CD14-positive monocyte (primary cell): ENCODE results near the gene ALPK3. TPM values are rescaled to one million over a fixed set of nuclear protein-coding genes. Genes with fewer than 3 reads are reported as not detected.

Experiments used
- DNase-seq, 3 donors: peaks; one replicate each; pipeline ENCODE4 v3.0.0-alpha.2; 2011 to 2022
- H2AFZ ChIP-seq: 2 replicates; pipeline ENCODE4 v1.6.0; 2012; ENCODE audit warnings: mild to moderate bottlenecking, low read depth, low read length, inconsistent platforms; ENCODE audit not compliant: insufficient read depth, poor library complexity, severe bottlenecking
- H3K27ac ChIP-seq, 2 donors: 1 replicate in 1 of 2; 2 replicates in 1 of 2; pipeline ENCODE4 v1.5.1; 2012 to 2013; ENCODE audit warnings: low read length in 2 of 2, control low read depth in 1 of 2, inconsistent platforms in 1 of 2, low read depth in 1 of 2, mild to moderate bottlenecking in 1 of 2
- H3K27me3 ChIP-seq, 2 donors: one replicate each; pipeline versions ENCODE4 v1.6.0 to v1.6.1; 2011 to 2013; ENCODE audit warnings: low read length in 2 of 2; ENCODE audit not compliant: control insufficient read depth in 2 of 2, insufficient read depth in 2 of 2
- H3K36me3 ChIP-seq, 2 donors: replicated peaks in 1 of 2; 1 replicate in 1 of 2; 2 replicates in 1 of 2; pipeline versions ENCODE4 v1.5.1 to v1.6.1; 2012 to 2013; ENCODE audit warnings: low read length in 2 of 2, control low read depth in 1 of 2, inconsistent platforms in 1 of 2, mild to moderate bottlenecking in 1 of 2; ENCODE audit not compliant: insufficient read depth in 2 of 2, control insufficient read depth in 1 of 2
- H3K4me1 ChIP-seq, 2 donors: 1 replicate in 1 of 2; 2 replicates in 1 of 2; pipeline versions ENCODE4 v1.5.1 to v1.6.1; 2012 to 2013; ENCODE audit warnings: low read length in 2 of 2, control low read depth in 1 of 2, inconsistent platforms in 1 of 2, mild to moderate bottlenecking in 1 of 2, moderate library complexity in 1 of 2; ENCODE audit not compliant: insufficient read depth in 2 of 2, control insufficient read depth in 1 of 2
- H3K4me2 ChIP-seq: replicated peaks from 2 replicates; pipeline ENCODE3; 2012; ENCODE audit warnings: low read length, moderate library complexity, mild to moderate bottlenecking; ENCODE audit not compliant: poor library complexity, severe bottlenecking; ENCODE audit errors: extremely low read depth
- H3K4me3 ChIP-seq, 3 experiments: fragments of 200-600 bp in 1 of 3; sonication (generic) in 1 of 3; replicated peaks in 1 of 3; 1 replicate in 2 of 3; 2 replicates in 1 of 3; pipeline ENCODE4 v1.5.1; 2011 to 2013; ENCODE audit warnings: low read length in 3 of 3, mild to moderate bottlenecking in 3 of 3, control low read depth in 2 of 3, low read depth in 2 of 3, inconsistent platforms in 1 of 3, moderate library complexity in 1 of 3
- H3K79me2 ChIP-seq: 2 replicates; pipeline ENCODE4 v1.6.0; 2012; ENCODE audit warnings: mild to moderate bottlenecking, control low read depth, inconsistent platforms, low read length, moderate library complexity; ENCODE audit not compliant: insufficient read depth
- H3K9ac ChIP-seq: 2 replicates; pipeline ENCODE4 v1.6.0; 2017; ENCODE audit warnings: low read length, mild to moderate bottlenecking; ENCODE audit not compliant: insufficient read depth, poor library complexity, severe bottlenecking
- H3K9me3 ChIP-seq, 2 donors: replicated peaks in 1 of 2; 1 replicate in 1 of 2; 2 replicates in 1 of 2; pipeline versions ENCODE4 v1.5.1 to v1.6.1; 2012 to 2013; ENCODE audit warnings: low read length in 2 of 2, control low read depth in 1 of 2; ENCODE audit not compliant: control insufficient read depth in 1 of 2, insufficient read depth in 1 of 2
- H4K20me1 ChIP-seq: 2 replicates; pipeline ENCODE4 v1.6.0; 2012; ENCODE audit warnings: mild to moderate bottlenecking, low read length, control low read depth, moderate library complexity; ENCODE audit not compliant: insufficient read depth
- H3K27ac Mint-ChIP-seq, 7 donors: one replicate each; pipeline ENCODE4 v1.8.0; 2020; ENCODE audit warnings: mild to moderate bottlenecking in 7 of 7, mixed read lengths in 7 of 7, moderate library complexity in 6 of 7, inconsistent platforms in 2 of 7
- H3K27me3 Mint-ChIP-seq, 3 donors: one replicate each; pipeline ENCODE4 v1.8.0; 2021 to 2022; ENCODE audit warnings: low read depth in 3 of 3, mild to moderate bottlenecking in 3 of 3, mixed read lengths in 3 of 3, moderate library complexity in 3 of 3, inconsistent platforms in 1 of 3
- H3K36me3 Mint-ChIP-seq, 2 donors: one replicate each; pipeline ENCODE4 v1.8.0; 2020; ENCODE audit warnings: mixed read lengths in 2 of 2, inconsistent platforms in 1 of 2, mild to moderate bottlenecking in 1 of 2
- H3K4me1 Mint-ChIP-seq: one replicate; pipeline ENCODE4 v1.8.0; 2020; ENCODE audit warnings: mild to moderate bottlenecking, mixed read lengths
- H3K4me3 Mint-ChIP-seq, 2 donors: one replicate each; pipeline ENCODE4 v1.8.0; 2020; ENCODE audit warnings: mild to moderate bottlenecking in 2 of 2, mixed read lengths in 2 of 2, moderate library complexity in 1 of 2
- H3K9me3 Mint-ChIP-seq, 7 donors: one replicate each; pipeline ENCODE4 v1.8.0; 2020 to 2022; ENCODE audit warnings: mixed read lengths in 7 of 7, mild to moderate bottlenecking in 6 of 7, moderate library complexity in 6 of 7, inconsistent platforms in 2 of 7
- WGBS: methylation state at CpG from one replicate; pipeline ENCODE4 v1.1.5; 2013; ENCODE audit warnings: missing lambda C conversion rate; ENCODE audit not compliant: insufficient coverage; 5-methylcytosine and 5-hydroxymethylcytosine counted together
- intact Hi-C, 2 donors: fragments of 100-400 bp; cut with micrococcal nuclease; formaldehyde crosslinking; loops; one replicate each; pipeline versions ENCODE4 v1.15.0 to v1.15.1; 2023
- polyA plus RNA-seq, 3 donors: library from polyadenylated mRNA; depleted of rRNA in 1 of 3; unstranded in 2 of 3; stranded (reverse) in 1 of 3; fragments of 300-500 nt in 2 of 3; fragments of >200 nt in 1 of 3; fragmentation: Illumina TruSeq in 2 of 3; gene quantifications; 1 replicate in 2 of 3; 2 replicates in 1 of 3; pipeline ENCODE4 v1.2.3, GENCODE V29; 2012 to 2021
- TF ChIP-seq, protein P1 (sequence below): fragments of 200-600 bp; IDR thresholded peaks from one replicate; pipeline ENCODE4 v1.8.0; 2022; ENCODE audit warnings: antibody characterized with exemption, mild to moderate bottlenecking

Gene ALPK3
- polyA plus RNA-seq, 3 donors, result 0.02 to 0.12 TPM; not detected in 1

GRCh38 chr15:84915606-84915958 lies 98.4 kb downstream of the ALPK3 start:
- no peak overlapping the region for H2AFZ ChIP-seq
- Mint-ChIP-seq H3K27ac (no peak overlapping the region), H3K9me3 (peaks cover 0 to 6% (median 0%) of the 10 kb centered on the region in 7 donors), H3K36me3 (no peaks in the 10 kb centered on the region), H3K27me3 (peaks cover 0 to 6% (median 1%) of the 10 kb centered on the region in 3 donors), H3K4me1 (peaks cover 9% of the 10 kb centered on the region), H3K4me3 (no peak overlapping the region)
- H3K27me3 ChIP-seq, result no peaks in the 10 kb centered on the region
- no peak overlapping the region for H3K9ac ChIP-seq
- H3K9me3 ChIP-seq, result peaks cover 0 to 4% of the 10 kb centered on the region in 2 donors
- H3K4me2 ChIP-seq, result no peak overlapping the region
- H3K36me3 ChIP-seq, result no peaks in the 10 kb centered on the region
- whole genome bisulfite sequencing, result 97% methylated on average over 3 of the region's 3 CpGs
- no peaks in the 10 kb centered on the region for H3K4me1 ChIP-seq
- TF ChIP-seq, protein P1, sequence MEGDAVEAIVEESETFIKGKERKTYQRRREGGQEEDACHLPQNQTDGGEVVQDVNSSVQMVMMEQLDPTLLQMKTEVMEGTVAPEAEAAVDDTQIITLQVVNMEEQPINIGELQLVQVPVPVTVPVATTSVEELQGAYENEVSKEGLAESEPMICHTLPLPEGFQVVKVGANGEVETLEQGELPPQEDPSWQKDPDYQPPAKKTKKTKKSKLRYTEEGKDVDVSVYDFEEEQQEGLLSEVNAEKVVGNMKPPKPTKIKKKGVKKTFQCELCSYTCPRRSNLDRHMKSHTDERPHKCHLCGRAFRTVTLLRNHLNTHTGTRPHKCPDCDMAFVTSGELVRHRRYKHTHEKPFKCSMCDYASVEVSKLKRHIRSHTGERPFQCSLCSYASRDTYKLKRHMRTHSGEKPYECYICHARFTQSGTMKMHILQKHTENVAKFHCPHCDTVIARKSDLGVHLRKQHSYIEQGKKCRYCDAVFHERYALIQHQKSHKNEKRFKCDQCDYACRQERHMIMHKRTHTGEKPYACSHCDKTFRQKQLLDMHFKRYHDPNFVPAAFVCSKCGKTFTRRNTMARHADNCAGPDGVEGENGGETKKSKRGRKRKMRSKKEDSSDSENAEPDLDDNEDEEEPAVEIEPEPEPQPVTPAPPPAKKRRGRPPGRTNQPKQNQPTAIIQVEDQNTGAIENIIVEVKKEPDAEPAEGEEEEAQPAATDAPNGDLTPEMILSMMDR, result no peak
- no peak for DNase-seq
- H4K20me1 ChIP-seq, result no peaks in the 10 kb centered on the region
- intact Hi-C loops, result no loop called here
- no peak overlapping the region for H3K4me3 ChIP-seq
- H3K79me2 ChIP-seq, result no peaks in the 10 kb centered on the region
- H3K27ac ChIP-seq, result no peak overlapping the region

- no peaks in the 10 kb centered on the region for H3K36me3 ChIP-seq
- WGBS, result no CpG with 5 or more reads among the region's 1 CpG
- Mint-ChIP-seq H3K27me3 (peaks cover 0 to 5% (median 0%) of the 10 kb centered on the region in 3 donors), H3K27ac (no peak overlapping the region), H3K9me3 (peaks cover 0 to 3% (median 0%) of the 10 kb centered on the region in 7 donors), H3K4me1 (peaks cover 9% of the 10 kb centered on the region), H3K4me3 (no peak overlapping the region), H3K36me3 (no peaks in the 10 kb centered on the region)
- H3K27ac ChIP-seq, result no peak overlapping the region
- H3K4me2 ChIP-seq, result no peak overlapping the region
- DNase-seq, result no peak
- H3K4me3 ChIP-seq, result no peak overlapping the region
- H2AFZ ChIP-seq, result no peak overlapping the region
- no peaks in the 10 kb centered on the region for H3K27me3 ChIP-seq
- H3K9ac ChIP-seq, result no peak overlapping the region
- H3K4me1 ChIP-seq, result no peaks in the 10 kb centered on the region
- H4K20me1 ChIP-seq, result no peaks in the 10 kb centered on the region
- TF ChIP-seq, protein P1, result no peak
- peaks cover 0 to 4% of the 10 kb centered on the region in 2 donors for H3K9me3 ChIP-seq
- intact Hi-C loops, result no loop called here
- no peaks in the 10 kb centered on the region for H3K79me2 ChIP-seq
These were observed 100.3 kb downstream of the ALPK3 start for GRCh38 chr15:84917452-84917851.
